ENCODE data around the gene DHX35.

DHX35 gene

DNA sequence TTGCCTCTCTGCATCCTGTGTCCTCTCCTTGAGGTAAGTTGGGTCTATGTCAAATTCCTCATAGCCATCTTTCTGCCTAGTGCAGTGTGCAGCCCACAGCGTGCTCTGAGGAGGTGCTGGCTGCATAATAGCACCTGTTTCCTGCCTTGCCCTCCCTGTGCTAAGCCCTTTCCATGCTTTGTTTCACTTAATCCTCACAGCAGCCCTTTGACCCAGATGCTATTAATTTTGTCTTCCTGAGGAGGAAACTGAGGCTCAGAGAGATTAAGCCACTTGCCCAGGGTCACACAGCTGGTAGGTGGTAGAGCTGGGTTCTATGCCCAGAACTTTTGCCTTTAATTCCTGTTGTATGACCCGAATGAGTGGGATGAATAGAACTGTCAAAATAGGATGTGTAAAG is 22.5 kb upstream of the DHX35 start:
- no peaks in the 10 kb centered on the region for H3K27me3 ChIP-seq (ENCODE audit: control insufficient read depth in 2 of 2, insufficient read depth in 2 of 2, low read length in 2 of 2)
- no peak overlapping the region for H3K4me3 ChIP-seq (ENCODE audit: low read length in 2 of 2)
- no peaks in the 10 kb centered on the region for H3K4me1 ChIP-seq (ENCODE audit: control insufficient read depth in 2 of 2, insufficient read depth in 2 of 2, low read length in 2 of 2)
- no peaks in the 10 kb centered on the region for H3K9me3 ChIP-seq (ENCODE audit: control insufficient read depth in 2 of 2, low read length in 2 of 2)
- peaks cover 0 to 2% of the 10 kb centered on the region in 2 donors for H3K36me3 ChIP-seq (ENCODE audit: control insufficient read depth in 2 of 2, insufficient read depth in 2 of 2, low read length in 2 of 2)
- no peak overlapping the region for H3K9ac ChIP-seq (ENCODE audit: low read depth in 1 of 2, low read length in 2 of 2)
- no peak overlapping the region for H3K27ac ChIP-seq (ENCODE audit: low read depth in 2 of 2, low read length in 2 of 2)

DNA sequence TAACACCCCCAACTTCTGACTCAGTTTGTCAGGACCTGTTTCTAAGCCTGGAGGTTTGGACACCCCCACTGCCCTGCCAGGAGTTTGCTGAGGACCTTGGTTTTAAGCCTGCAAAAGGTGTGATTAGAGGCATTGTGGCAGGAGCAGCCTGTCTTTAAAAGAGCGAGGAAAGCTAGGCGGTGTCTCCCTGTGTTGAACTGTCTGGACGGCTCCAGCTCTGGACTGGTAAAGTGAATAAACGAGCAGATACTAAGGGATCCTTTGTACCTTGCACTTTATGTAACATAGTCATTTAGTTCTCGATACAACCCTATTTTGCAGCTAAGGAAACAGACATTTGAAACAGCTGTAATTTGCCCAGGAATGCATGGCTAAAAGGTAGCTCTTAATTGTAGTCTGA is 21.5 kb upstream of the DHX35 start:
- no peaks in the 10 kb centered on the region for H3K9me3 ChIP-seq (ENCODE audit: control insufficient read depth in 2 of 2, low read length in 2 of 2)
- H3K27me3 ChIP-seq (ENCODE audit: control insufficient read depth in 2 of 2, insufficient read depth in 2 of 2, low read length in 2 of 2): no peaks in the 10 kb centered on the region
- H3K36me3 ChIP-seq (ENCODE audit: control insufficient read depth in 2 of 2, insufficient read depth in 2 of 2, low read length in 2 of 2): peaks cover 0 to 2% of the 10 kb centered on the region in 2 donors
- H3K9ac ChIP-seq (ENCODE audit: low read depth in 1 of 2, low read length in 2 of 2): no peak overlapping the region
- no peak overlapping the region for H3K27ac ChIP-seq (ENCODE audit: low read depth in 2 of 2, low read length in 2 of 2)
- H3K4me3 ChIP-seq (ENCODE audit: low read length in 2 of 2): no peak overlapping the region
- no peaks in the 10 kb centered on the region for H3K4me1 ChIP-seq (ENCODE audit: control insufficient read depth in 2 of 2, insufficient read depth in 2 of 2, low read length in 2 of 2)

DNA sequence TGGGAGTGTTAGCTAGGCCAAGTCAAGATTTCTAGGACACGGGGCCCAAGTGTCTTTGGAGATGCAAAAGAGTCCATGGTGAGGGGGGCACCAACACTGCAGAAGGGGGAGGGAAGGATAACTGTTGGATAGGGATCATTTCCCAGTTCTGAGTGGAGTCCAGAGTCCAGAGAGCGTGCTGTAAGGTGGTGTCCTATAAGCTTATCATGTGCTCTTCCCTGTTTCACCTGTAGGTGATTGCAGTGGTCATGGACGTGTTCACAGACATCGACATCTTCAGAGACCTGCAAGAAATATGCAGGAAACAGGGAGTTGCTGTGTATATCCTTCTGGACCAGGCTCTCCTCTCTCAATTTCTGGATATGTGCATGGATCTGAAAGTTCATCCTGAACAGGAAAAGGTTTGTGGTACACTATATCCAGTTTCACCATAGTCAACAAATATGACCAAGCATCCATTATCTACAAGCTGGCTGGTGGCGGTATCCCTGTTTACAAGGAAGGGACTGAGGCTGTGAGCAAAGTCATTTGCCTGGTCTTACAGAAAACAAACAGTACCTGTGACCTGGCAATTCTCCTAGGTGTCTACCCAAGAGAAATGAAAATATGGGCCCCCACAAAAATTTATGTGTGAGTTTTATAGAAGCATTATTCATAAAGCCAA is 20.3 kb upstream of the DHX35 start:
- H3K27ac ChIP-seq (ENCODE audit: low read depth in 2 of 2, low read length in 2 of 2): no peak overlapping the region
- peaks cover 0 to 2% of the 10 kb centered on the region in 2 donors for H3K36me3 ChIP-seq (ENCODE audit: control insufficient read depth in 2 of 2, insufficient read depth in 2 of 2, low read length in 2 of 2)
- no peaks in the 10 kb centered on the region for H3K9me3 ChIP-seq (ENCODE audit: control insufficient read depth in 2 of 2, low read length in 2 of 2)
- H3K4me3 ChIP-seq (ENCODE audit: low read length in 2 of 2): no peak overlapping the region
- H3K27me3 ChIP-seq (ENCODE audit: control insufficient read depth in 2 of 2, insufficient read depth in 2 of 2, low read length in 2 of 2): no peaks in the 10 kb centered on the region
- H3K9ac ChIP-seq (ENCODE audit: low read depth in 1 of 2, low read length in 2 of 2): no peak overlapping the region
- H3K4me1 ChIP-seq (ENCODE audit: control insufficient read depth in 2 of 2, insufficient read depth in 2 of 2, low read length in 2 of 2): no peaks in the 10 kb centered on the region

DNA sequence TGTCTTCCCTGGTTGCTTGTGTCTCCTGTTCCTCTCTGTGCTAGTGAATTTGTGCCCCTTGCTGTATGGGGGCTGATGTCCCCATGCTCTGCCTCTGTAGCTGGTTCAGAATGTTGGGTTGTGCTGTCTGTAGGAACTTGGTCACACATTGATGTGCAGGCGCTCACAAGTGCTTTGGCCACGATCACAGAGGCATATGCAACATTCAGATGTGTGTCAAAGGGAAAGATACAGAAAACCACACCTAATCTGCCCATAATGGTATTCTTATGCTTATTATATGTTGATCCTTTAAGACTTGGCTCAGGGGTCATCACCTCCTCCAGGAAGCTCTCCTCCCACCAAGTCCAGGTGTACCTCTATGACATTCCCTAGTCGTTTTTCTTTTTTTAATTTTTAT is 17.1 kb upstream of the DHX35 start:
- no peak overlapping the region for H3K4me3 ChIP-seq (ENCODE audit: low read length in 2 of 2)
- H3K36me3 ChIP-seq (ENCODE audit: control insufficient read depth in 2 of 2, insufficient read depth in 2 of 2, low read length in 2 of 2): peaks cover 0 to under 1% of the 10 kb centered on the region in 2 donors
- H3K4me1 ChIP-seq (ENCODE audit: control insufficient read depth in 2 of 2, insufficient read depth in 2 of 2, low read length in 2 of 2): no peaks in the 10 kb centered on the region
- no peaks in the 10 kb centered on the region for H3K9me3 ChIP-seq (ENCODE audit: control insufficient read depth in 2 of 2, low read length in 2 of 2)
- no peak overlapping the region for H3K9ac ChIP-seq (ENCODE audit: low read depth in 1 of 2, low read length in 2 of 2)
- no peaks in the 10 kb centered on the region for H3K27me3 ChIP-seq (ENCODE audit: control insufficient read depth in 2 of 2, insufficient read depth in 2 of 2, low read length in 2 of 2)
- no peak overlapping the region for H3K27ac ChIP-seq (ENCODE audit: low read depth in 2 of 2, low read length in 2 of 2)

DNA sequence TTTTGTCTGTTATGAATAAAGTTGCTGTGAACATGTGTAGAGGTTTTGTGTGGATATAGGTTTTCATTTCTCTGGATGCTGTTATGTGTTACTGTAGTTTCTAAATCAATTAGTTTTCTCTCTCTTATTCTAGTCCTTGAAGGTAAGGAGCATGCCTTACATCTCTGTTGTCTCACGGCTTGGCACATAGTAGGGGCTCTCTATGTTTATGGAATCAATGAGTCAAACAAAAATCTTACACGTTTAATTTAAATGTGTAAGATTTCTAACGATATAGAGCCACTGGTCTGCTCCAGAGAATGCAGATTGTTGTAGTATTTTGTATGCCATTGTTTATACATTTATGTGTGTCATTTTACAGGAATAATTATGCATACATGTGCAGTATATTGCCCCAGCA is 15.3 kb upstream of the DHX35 start:
- no peak overlapping the region for H3K9ac ChIP-seq (ENCODE audit: low read depth in 1 of 2, low read length in 2 of 2)
- no peak overlapping the region for H3K4me3 ChIP-seq (ENCODE audit: low read length in 2 of 2)
- peaks cover 0 to 3% of the 10 kb centered on the region in 2 donors for H3K36me3 ChIP-seq (ENCODE audit: control insufficient read depth in 2 of 2, insufficient read depth in 2 of 2, low read length in 2 of 2)
- no peaks in the 10 kb centered on the region for H3K4me1 ChIP-seq (ENCODE audit: control insufficient read depth in 2 of 2, insufficient read depth in 2 of 2, low read length in 2 of 2)
- H3K27me3 ChIP-seq (ENCODE audit: control insufficient read depth in 2 of 2, insufficient read depth in 2 of 2, low read length in 2 of 2): no peaks in the 10 kb centered on the region
- H3K27ac ChIP-seq (ENCODE audit: low read depth in 2 of 2, low read length in 2 of 2): no peak overlapping the region
- no peaks in the 10 kb centered on the region for H3K9me3 ChIP-seq (ENCODE audit: control insufficient read depth in 2 of 2, low read length in 2 of 2)

DNA sequence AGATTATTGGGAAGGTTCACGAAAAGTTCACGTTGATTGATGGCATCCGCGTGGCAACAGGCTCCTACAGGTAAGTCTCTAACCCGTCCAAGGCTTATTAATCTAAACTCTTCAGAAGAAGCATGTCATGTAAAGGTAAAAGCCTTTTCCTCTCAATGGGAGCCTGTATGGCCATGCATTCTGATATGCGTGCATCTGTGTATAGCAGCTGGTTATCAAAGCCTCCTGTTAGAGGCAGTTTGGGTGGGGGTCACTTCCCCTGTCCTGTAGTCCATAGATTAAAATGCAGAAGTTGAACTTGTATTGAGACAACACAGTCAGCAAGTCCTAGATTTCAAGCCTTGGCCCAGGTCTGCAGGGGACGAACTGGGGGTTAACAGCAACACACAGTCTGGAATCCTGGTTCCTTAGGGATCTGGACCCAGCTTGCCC is 14.2 kb upstream of the DHX35 start:
- Histone ChIP-seq H3K9me3 (ENCODE audit: control insufficient read depth in 2 of 2, low read length in 2 of 2) (no peaks in the 10 kb centered on the region), H3K4me3 (ENCODE audit: low read length in 2 of 2) (no peak overlapping the region), H3K27me3 (ENCODE audit: control insufficient read depth in 2 of 2, insufficient read depth in 2 of 2, low read length in 2 of 2) (no peaks in the 10 kb centered on the region), H3K4me1 (ENCODE audit: control insufficient read depth in 2 of 2, insufficient read depth in 2 of 2, low read length in 2 of 2) (no peaks in the 10 kb centered on the region), H3K9ac (ENCODE audit: low read depth in 1 of 2, low read length in 2 of 2) (no peak overlapping the region), H3K27ac (ENCODE audit: low read depth in 2 of 2, low read length in 2 of 2) (no peak overlapping the region), H3K36me3 (ENCODE audit: control insufficient read depth in 2 of 2, insufficient read depth in 2 of 2, low read length in 2 of 2) (peaks cover 0 to 4% of the 10 kb centered on the region in 2 donors)

DNA sequence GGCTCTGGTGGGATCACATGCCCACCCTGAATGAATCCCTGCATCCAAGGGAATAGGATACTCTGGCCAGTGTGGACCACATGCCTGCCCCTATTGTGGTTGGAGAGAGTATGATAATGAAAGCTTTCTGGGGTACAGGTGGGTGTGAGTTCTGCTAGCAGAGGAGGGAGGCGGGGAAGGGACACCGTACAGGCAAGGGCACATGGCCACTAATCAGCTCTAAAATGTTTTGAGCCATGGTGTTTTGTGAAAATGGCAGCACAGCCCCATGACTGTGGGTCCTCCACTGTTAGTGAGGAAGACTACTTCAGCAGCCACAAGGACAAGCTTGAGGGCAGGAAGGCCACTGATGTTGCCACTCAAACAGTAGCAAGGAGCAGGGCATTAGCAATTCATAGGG is 11.9 kb upstream of the DHX35 start:
- Histone ChIP-seq H3K27me3 (ENCODE audit: control insufficient read depth in 2 of 2, insufficient read depth in 2 of 2, low read length in 2 of 2) (no peaks in the 10 kb centered on the region), H3K4me3 (ENCODE audit: low read length in 2 of 2) (no peak overlapping the region), H3K9ac (ENCODE audit: low read depth in 1 of 2, low read length in 2 of 2) (no peak overlapping the region), H3K9me3 (ENCODE audit: control insufficient read depth in 2 of 2, low read length in 2 of 2) (no peaks in the 10 kb centered on the region), H3K36me3 (ENCODE audit: control insufficient read depth in 2 of 2, insufficient read depth in 2 of 2, low read length in 2 of 2) (peaks cover 0 to 4% of the 10 kb centered on the region in 2 donors), H3K27ac (ENCODE audit: low read depth in 2 of 2, low read length in 2 of 2) (no peak overlapping the region), H3K4me1 (ENCODE audit: control insufficient read depth in 2 of 2, insufficient read depth in 2 of 2, low read length in 2 of 2) (no peaks in the 10 kb centered on the region)

DNA sequence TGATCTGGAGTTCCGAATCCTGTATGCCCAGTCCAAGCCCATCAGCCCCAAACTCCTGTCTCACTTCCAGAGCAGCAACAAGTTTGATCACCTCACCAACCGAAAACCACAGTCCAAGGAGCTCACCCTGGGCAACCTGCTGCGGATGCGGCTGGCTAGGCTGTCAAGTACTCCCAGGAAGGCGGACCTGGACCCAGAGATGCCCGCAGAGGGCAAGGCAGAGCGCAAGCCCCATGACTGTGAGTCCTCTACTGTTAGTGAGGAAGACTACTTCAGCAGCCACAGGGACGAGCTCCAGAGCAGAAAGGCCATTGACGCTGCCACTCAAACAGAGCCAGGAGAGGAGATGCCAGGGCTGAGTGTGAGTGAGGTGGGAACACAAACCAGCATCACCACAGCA is 10.5 kb upstream of the DHX35 start:
- Histone ChIP-seq H3K4me3 (ENCODE audit: low read length in 2 of 2) (no peak overlapping the region), H3K4me1 (ENCODE audit: control insufficient read depth in 2 of 2, insufficient read depth in 2 of 2, low read length in 2 of 2) (no peaks in the 10 kb centered on the region), H3K9ac (ENCODE audit: low read depth in 1 of 2, low read length in 2 of 2) (no peak overlapping the region), H3K27ac (ENCODE audit: low read depth in 2 of 2, low read length in 2 of 2) (no peak overlapping the region), H3K9me3 (ENCODE audit: control insufficient read depth in 2 of 2, low read length in 2 of 2) (no peaks in the 10 kb centered on the region), H3K27me3 (ENCODE audit: control insufficient read depth in 2 of 2, insufficient read depth in 2 of 2, low read length in 2 of 2) (no peaks in the 10 kb centered on the region), H3K36me3 (ENCODE audit: control insufficient read depth in 2 of 2, insufficient read depth in 2 of 2, low read length in 2 of 2) (peaks cover 0 to 4% of the 10 kb centered on the region in 2 donors)

DNA sequence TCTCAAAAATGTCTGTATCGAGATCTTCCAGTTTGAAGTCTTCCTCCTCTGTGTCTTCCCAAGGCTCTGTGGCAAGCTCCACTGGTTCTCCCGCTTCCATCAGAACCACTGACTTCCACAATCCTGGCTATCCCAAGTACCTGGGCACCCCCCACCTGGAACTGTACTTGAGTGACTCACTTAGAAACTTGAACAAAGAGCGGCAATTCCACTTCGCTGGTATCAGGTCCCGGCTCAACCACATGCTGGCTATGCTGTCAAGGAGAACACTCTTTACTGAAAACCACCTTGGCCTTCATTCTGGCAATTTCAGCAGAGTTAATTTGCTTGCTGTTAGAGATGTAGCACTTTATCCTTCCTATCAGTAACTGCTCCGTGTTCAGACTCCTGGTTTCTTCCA is 10.0 kb upstream of the DHX35 start:
- Histone ChIP-seq H3K9ac (ENCODE audit: low read depth in 1 of 2, low read length in 2 of 2) (no peak overlapping the region), H3K36me3 (ENCODE audit: control insufficient read depth in 2 of 2, insufficient read depth in 2 of 2, low read length in 2 of 2) (peaks cover 0 to 4% of the 10 kb centered on the region in 2 donors), H3K27ac (ENCODE audit: low read depth in 2 of 2, low read length in 2 of 2) (no peak overlapping the region), H3K27me3 (ENCODE audit: control insufficient read depth in 2 of 2, insufficient read depth in 2 of 2, low read length in 2 of 2) (no peaks in the 10 kb centered on the region), H3K4me3 (ENCODE audit: low read length in 2 of 2) (no peak overlapping the region), H3K4me1 (ENCODE audit: control insufficient read depth in 2 of 2, insufficient read depth in 2 of 2, low read length in 2 of 2) (no peaks in the 10 kb centered on the region), H3K9me3 (ENCODE audit: control insufficient read depth in 2 of 2, low read length in 2 of 2) (no peaks in the 10 kb centered on the region)

DNA sequence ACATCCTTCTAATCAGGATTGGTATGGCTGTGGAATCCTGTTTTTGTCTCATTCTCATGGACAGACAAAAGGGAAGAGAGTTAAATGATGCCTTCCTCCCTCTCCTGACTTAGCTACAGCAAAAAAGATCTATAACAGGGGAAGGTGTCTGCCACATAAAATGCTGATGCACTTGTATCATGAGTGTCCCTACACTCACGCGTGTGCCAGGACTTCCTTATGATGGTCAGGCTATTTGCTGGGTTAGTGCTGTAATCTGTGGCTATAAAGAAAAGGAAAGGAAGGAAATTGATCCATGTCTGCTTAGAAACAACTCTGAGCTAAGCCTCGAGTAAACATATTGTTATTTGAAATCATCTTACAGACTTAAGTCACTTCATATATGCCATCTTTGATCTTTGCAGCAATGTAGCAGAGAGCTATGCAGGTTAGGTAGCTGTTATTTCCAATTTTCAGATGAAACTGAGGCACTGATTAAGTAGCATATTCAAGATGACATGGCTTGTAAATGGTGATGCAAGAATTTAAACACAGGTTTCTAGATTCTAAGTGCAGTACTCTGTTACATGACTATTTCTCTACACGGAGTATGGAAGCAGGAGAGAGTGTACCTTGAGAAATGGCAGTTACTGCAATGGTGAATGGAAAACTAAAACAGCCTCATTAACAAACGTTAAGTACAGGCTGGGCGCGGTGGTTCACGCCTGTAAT is 8.4 kb upstream of the DHX35 start:
- no peaks in the 10 kb centered on the region for H3K4me1 ChIP-seq (ENCODE audit: control insufficient read depth in 2 of 2, insufficient read depth in 2 of 2, low read length in 2 of 2)
- no peak overlapping the region for H3K4me3 ChIP-seq (ENCODE audit: low read length in 2 of 2)
- peaks cover 0 to 4% of the 10 kb centered on the region in 2 donors for H3K36me3 ChIP-seq (ENCODE audit: control insufficient read depth in 2 of 2, insufficient read depth in 2 of 2, low read length in 2 of 2)
- H3K9me3 ChIP-seq (ENCODE audit: control insufficient read depth in 2 of 2, low read length in 2 of 2): no peaks in the 10 kb centered on the region
- no peak overlapping the region for H3K9ac ChIP-seq (ENCODE audit: low read depth in 1 of 2, low read length in 2 of 2)
- H3K27me3 ChIP-seq (ENCODE audit: control insufficient read depth in 2 of 2, insufficient read depth in 2 of 2, low read length in 2 of 2): no peaks in the 10 kb centered on the region
- no peak overlapping the region for H3K27ac ChIP-seq (ENCODE audit: low read depth in 2 of 2, low read length in 2 of 2)

All from mucosa of rectum (tissue), 2 donors.